Lower lobe of right lung (tissue), 2 donors: ENCODE results near the gene PPP6R3. TPM values are rescaled to one million over a fixed set of nuclear protein-coding genes. Genes with fewer than 3 reads are reported as not detected.
A peak's percentile ranks its signal among the peaks of the same experiment; 100 is the strongest.
"Not testable (repeated sequence)": the region's sequence is repeated elsewhere in the genome, so short reads cannot be mapped to it uniquely, and the experiment has no call there.

Experiments used
- ATAC-seq, 2 donors: fragments of 200-7000 bp; cut with Tn5 transposase; one replicate each; pipeline ENCODE4 v1.9.1; 2020 to 2022; ENCODE audit warnings: mild to moderate bottlenecking in 2 of 2, moderate library complexity in 2 of 2
- DNase-seq: peaks from one replicate; pipeline ENCODE4 v3.0.0-alpha.2; 2020
- H3K27ac ChIP-seq: fragments of 200-600 bp; one replicate; pipeline ENCODE4 v1.8.0; 2022
- H3K27me3 ChIP-seq: fragments of 200-600 bp; one replicate; pipeline ENCODE4 v1.8.0; 2022; ENCODE audit warnings: low read depth
- H3K36me3 ChIP-seq: fragments of 200-600 bp; one replicate; pipeline ENCODE4 v1.8.0; 2022; ENCODE audit warnings: mild to moderate bottlenecking
- H3K4me1 ChIP-seq: fragments of 200-600 bp; one replicate; pipeline ENCODE4 v1.8.0; 2022
- H3K4me3 ChIP-seq: fragments of 200-600 bp; one replicate; pipeline ENCODE4 v1.8.0; 2022; ENCODE audit warnings: mild to moderate bottlenecking
- H3K9me3 ChIP-seq: fragments of 200-600 bp; one replicate; pipeline ENCODE4 v1.8.0; 2022
- intact Hi-C: fragments of 100-400 bp; cut with DNase I; formaldehyde crosslinking; loops from one replicate; pipeline ENCODE4 v1.11.0; 2022
- total RNA-seq: library from RNA; stranded (reverse); fragmentation: NEBNext Ultra II Directional; extraction: Animal tissue kit (Norgen Biotek cat#: 25700); gene quantifications from one replicate; pipeline ENCODE4 v1.2.1, GENCODE V29; 2021
- TF ChIP-seq, protein P1 (sequence below): fragments of 200-600 bp; IDR thresholded peaks from one replicate; pipeline ENCODE4 v1.8.0; 2022; ENCODE audit warnings: antibody characterized with exemption, mild to moderate bottlenecking
- donor health status: DM: no; HTN: yes; CAD: no; lungs with severe emphysema.

Gene PPP6R3
- total RNA-seq, 1 donor from 2014 or later = 98.0 TPM

DNA sequence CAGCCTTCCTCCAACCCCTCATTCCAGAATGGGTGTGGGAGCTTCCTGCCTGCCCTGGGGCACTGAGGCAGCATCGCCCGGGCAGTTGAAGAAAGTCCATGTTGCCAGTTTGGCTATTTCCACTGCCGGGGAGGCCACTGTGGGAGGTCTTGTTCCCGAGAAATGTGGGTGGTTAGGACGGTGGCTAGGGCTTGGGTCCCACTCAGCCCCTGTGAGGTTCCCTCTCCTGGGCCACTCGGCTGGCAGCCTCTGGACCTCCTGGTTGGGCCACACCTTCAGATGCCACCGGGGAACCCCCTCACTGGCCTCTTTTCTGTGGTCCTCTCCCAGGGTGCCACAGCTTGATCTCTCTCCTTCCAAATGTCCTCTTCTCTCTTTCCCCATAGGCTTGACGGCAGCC lies 5.1 kb upstream of the PPP6R3 start:
- ATAC-seq = no peak
- Histone ChIP-seq H3K9me3 (no peaks in the 10 kb centered on the region), H3K27me3 (no peaks in the 10 kb centered on the region), H3K36me3 (no peaks in the 10 kb centered on the region), H3K4me3 (no peak overlapping the region), H3K4me1 (peaks cover 5% of the 10 kb centered on the region), H3K27ac (no peak overlapping the region)
- intact Hi-C loops = no loop called here
- DNase-seq = peak; percentile 26
- TF ChIP-seq, protein P1, sequence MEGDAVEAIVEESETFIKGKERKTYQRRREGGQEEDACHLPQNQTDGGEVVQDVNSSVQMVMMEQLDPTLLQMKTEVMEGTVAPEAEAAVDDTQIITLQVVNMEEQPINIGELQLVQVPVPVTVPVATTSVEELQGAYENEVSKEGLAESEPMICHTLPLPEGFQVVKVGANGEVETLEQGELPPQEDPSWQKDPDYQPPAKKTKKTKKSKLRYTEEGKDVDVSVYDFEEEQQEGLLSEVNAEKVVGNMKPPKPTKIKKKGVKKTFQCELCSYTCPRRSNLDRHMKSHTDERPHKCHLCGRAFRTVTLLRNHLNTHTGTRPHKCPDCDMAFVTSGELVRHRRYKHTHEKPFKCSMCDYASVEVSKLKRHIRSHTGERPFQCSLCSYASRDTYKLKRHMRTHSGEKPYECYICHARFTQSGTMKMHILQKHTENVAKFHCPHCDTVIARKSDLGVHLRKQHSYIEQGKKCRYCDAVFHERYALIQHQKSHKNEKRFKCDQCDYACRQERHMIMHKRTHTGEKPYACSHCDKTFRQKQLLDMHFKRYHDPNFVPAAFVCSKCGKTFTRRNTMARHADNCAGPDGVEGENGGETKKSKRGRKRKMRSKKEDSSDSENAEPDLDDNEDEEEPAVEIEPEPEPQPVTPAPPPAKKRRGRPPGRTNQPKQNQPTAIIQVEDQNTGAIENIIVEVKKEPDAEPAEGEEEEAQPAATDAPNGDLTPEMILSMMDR = no peak

DNA sequence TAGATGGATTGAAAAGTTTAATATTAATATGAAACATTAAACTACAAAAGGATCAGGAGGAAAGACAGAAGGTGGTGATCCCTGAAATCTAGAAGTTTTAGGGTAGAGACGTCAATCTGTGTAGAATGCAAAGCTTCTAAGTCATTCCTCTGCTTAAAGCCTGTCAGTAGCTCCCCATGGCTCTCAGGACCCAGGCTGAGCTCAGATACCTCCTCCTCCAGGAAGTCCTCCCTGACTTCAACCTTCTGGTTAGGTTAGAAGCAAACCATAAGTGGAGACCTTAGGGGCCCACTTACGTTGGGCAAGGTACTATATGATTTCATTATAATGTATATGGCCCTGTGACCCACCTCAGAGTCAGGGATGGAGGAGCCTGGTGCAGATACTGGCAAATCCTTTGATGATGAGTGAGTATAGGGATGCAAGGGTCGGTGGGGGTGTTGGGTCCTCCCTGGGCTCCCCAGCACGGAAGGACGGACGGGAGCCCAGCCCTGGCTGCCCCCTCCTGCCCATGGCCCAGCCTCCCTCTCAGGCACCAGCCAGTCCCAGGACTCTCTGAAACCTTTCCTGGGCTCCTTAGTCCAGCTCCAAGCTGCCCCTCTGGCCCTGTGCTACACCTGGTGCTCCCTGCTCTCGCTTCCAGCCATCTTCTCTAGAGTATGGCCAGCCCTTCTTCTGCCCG lies 3.2 kb upstream of the PPP6R3 start:
- H3K27me3 ChIP-seq = no peaks in the 10 kb centered on the region
- DNase-seq (no peak), ATAC-seq (no peak)
- TF ChIP-seq, protein P1 = no peak
- intact Hi-C loops = no loop called here
- no peak overlapping the region for H3K27ac ChIP-seq
- H3K36me3 ChIP-seq = no peaks in the 10 kb centered on the region
- no peak overlapping the region for H3K4me3 ChIP-seq
- H3K4me1 ChIP-seq = peaks cover 15% of the 10 kb centered on the region
- no peaks in the 10 kb centered on the region for H3K9me3 ChIP-seq

DNA sequence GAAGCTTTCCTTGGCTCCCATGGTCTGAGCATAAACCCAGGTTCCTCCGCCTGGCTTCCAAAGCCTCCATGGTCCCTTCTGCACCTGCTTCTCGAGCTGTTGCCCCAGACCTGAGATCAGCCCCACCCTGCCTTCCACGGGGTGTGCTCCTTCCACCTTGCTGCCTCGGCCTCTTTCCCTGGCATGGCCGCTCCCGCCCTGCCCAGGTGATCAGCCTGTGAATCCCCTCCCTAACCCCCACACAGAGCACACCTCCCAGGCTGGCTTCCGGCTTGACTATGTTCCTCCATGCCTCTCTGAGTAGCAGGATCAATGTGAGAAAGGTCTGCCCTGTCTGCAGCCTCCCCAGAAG lies 2.7 kb upstream of the PPP6R3 start:
- Histone ChIP-seq H3K36me3 (no peaks in the 10 kb centered on the region), H3K4me1 (peaks cover 20% of the 10 kb centered on the region), H3K27ac (no peak overlapping the region), H3K4me3 (no peak overlapping the region), H3K9me3 (no peaks in the 10 kb centered on the region), H3K27me3 (no peaks in the 10 kb centered on the region)
- DNase-seq = peak; percentile 36
- no peak for ATAC-seq
- intact Hi-C loops = no loop called here
- TF ChIP-seq, protein P1 = no peak

DNA sequence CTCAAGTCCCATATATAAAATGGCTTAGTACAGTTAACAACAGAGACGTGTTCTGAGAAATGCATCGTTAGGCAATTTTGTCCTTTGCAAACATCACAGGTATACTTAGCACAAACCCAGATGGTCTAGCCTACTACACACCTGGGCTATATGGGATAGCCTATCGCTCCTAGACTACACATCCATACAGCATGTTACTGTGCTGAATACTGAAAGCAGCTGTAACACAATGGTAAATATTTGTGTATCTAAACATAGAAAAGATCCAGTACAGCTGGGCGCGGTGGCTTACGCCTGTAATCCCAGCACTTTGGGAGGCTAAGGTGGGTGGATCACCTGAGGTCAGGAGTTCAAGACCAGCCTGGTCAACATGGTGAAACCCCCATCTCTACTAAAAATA lies 2.2 kb upstream of the PPP6R3 start:
- H3K4me3 ChIP-seq, intact Hi-C loops, H3K9me3 ChIP-seq, DNase-seq, H3K27ac ChIP-seq, H3K36me3 ChIP-seq, H3K27me3 ChIP-seq, ATAC-seq: not testable (repeated sequence)
- peaks cover 24% of the 10 kb centered on the region for H3K4me1 ChIP-seq

DNA sequence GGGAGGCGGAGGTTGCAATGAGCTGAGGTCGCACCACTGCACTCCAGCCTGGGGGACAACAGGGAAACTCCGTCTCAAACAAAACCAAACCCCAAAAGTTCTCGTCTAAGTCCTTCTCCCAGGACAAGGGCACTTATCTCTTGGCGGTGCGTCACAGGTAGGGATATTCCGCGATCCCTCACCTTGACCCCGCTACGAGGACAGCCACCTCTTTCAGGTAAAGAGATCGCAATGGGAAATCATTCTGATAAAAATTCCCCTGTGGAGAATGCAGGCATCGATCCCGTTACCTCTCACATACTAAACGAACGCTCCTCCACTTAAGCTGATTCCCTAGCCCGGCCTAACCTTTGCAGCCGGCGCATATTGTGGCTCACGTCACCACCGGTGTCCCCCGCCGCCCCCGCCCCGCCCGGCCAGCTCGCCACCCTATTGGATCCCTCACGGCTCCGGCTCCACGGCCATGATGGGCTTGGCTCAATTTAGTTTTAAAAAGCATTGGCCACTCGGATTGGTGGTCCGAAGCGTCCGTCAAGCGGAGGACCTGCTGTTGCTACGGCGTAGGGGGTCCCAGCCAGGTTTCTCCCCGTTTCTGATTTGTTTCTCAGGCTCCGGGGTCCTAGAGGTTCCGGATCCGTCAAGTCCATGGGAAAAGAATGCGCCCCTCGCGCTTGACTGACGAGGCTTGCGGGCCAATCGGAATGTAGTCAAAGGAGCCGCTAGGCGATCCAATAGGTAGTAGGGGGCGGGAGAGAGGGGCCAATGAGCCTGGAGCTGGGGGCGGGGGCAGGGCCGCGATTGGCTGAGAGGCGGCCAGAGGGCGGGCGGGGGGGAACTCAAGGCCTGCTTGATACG lies 439 bp upstream of the PPP6R3 start:
- peak overlapping the region; percentile 83 for H3K4me3 ChIP-seq
- peak; percentile 97 for DNase-seq
- no peaks in the 10 kb centered on the region for H3K27me3 ChIP-seq
- no peaks in the 10 kb centered on the region for H3K36me3 ChIP-seq
- TF ChIP-seq, protein P1 = no peak
- intact Hi-C loops = no loop called here
- peaks cover 42% of the 10 kb centered on the region for H3K4me1 ChIP-seq
- peak overlapping the region; percentile 94 for H3K27ac ChIP-seq
- H3K9me3 ChIP-seq = no peaks in the 10 kb centered on the region
- ATAC-seq = peak; percentile 96 to 98

DNA sequence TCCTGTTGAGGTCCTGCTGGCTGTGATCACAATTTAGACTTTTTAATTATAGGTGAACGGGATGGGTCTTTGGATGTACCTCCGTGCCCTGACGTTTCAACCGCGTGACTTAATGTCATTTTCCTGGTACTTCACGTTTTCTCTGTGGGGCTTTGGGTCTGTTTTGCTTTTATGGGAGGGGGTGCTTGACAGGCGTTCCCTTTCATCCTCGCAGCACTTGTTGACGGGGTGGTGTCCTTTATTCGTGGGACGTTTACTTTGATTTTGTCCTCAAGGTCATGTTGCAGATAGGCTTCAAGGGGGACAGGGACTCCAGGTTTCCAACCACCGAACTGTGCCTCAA lies 994 bp downstream of the PPP6R3 start:
- peak overlapping the region; percentile 94 for H3K27ac ChIP-seq
- TF ChIP-seq, protein P1 = no peak
- no peaks in the 10 kb centered on the region for H3K27me3 ChIP-seq
- ATAC-seq (no peak), DNase-seq (no peak)
- H3K4me1 ChIP-seq = peaks cover 56% of the 10 kb centered on the region
- no peaks in the 10 kb centered on the region for H3K36me3 ChIP-seq
- H3K9me3 ChIP-seq = no peaks in the 10 kb centered on the region
- intact Hi-C loops = no loop called here
- H3K4me3 ChIP-seq = peak overlapping the region; percentile 83
